Activated T-helper 1 cell treated with anti-CD3 and anti-CD28 coated beads, Interleukin-2, amount 50 U/mL, for 16 hours (primary cell): ENCODE measurements around the gene FAM199X.
"Not testable (repeated sequence)": the region's sequence is repeated elsewhere in the genome, so short reads cannot be mapped to it uniquely, and the experiment has no call there.

ENCODE experiments used
- DNase-seq, 2 donors: peaks; one replicate each; pipeline ENCODE4 v3.0.0-alpha.2; 2020; ENCODE audit warnings: low read depth in 1 of 2, low spot score in 1 of 2

Gene FAM199X

DNA sequence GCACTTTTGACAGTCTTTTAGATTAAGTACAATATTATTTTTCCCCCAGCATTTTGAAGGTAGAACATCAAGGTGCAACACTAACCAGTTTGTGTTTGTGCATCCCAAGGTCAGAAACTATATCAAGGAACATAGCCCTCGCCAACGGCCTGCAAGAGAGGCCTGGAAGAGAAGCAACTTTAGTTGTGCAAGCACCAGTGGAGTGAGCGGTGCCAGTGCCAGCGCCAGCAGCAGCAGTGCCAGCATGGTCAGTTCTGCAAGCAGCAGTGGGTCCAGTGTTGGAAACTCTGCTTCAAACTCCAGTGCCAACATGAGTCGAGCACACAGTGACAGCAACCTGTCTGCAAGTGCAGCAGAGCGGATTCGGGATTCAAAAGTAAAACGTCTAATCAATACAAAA, 21.7 kb downstream of the FAM199X start:
- DNase-seq = no peak

DNA sequence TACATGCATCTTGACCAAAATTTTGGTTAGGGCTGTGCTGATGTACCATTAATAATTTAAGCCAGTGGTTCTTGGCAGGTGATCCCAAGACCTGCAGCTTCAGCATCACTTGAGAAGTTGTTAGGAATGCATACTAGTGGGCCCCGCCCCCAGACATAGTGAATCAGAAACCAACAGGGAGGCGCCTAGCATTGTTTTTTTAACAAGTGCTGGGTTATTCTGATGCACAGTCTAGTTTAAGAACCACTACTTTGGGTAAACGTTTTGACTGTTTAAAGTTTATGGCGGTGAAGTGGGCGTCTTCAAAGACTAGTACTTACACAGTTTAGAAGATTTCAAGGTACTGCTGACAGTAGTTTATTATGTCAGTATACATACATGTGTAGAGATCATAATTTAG, 23.6 kb downstream of the FAM199X start:
- DNase-seq = no peak

- no peak for DNase-seq
Observed at GRCh38 chrX:104193485-104193884, 27.2 kb downstream of the FAM199X start.

DNA sequence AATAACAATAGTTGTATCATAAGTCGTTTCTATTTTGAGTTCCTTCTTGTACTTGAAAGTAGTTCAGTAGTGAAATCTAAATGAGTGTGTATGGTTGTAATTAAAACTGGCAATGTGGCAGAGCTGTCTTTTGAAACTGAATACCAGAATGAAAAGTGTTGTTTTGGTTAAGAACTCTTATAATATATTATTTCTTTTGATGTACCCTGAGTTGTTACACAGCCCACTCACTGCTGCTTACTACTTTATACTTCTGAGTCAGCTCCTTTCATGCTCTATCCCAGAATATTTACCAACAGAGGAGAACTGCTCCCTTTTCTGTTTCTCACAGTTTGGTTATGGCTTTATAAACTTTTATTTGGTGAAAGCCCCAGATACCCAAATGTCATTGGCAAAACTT, 28.8 kb downstream of the FAM199X start:
- no peak for DNase-seq

GRCh38 chrX:104195489-104196084, 29.3 kb downstream of the FAM199X start:
- no peak for DNase-seq

DNA sequence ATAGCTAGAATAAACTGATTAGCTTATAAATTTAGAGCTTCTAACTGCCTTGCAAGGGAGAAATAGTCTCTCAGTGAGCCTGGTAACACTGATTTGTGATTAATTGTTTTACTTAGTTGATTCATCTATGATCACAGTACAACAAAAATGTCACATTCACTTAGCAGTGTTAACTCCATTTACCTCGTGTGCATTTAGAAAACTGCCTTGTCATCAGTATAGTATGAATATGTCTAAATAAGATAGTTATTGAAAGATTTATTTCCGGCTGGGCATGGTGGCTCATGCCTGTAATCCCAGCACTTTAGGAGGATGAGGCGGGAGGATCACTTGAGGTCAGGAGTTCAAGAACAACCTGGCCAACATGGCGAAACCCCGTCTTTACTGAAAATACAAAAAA, 39.3 kb downstream of the FAM199X start:
- DNase-seq = no peak

- no peak for DNase-seq
Observed at GRCh38 chrX:104211187-104211586, 44.9 kb downstream of the FAM199X start.

DNA sequence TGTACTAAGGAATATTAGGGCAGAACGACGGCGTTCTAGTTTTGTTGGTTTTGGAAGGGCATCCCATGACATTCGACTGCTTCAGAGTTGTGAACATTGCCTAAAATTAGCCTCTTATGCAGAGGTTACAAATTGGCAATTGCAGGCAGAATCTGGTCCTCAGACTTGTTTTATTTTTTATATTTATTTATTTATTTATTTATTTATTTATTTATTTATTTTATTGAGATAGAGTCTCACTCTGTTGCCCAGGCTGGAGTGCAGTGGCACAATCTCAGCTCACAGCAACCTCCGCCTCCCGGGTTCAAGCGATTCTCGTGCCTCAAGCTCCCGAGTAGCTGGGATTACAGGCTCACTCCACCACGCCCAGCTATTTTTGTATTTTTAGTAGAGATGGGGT, 63.8 kb downstream of the FAM199X start:
- not testable (repeated sequence) for DNase-seq
